HFF-Myc (cell line): Measurements from ENCODE around the gene FOXP1.
A peak's percentile ranks its signal among the peaks of the same experiment; 100 is the strongest.

Experiments used
- DNase-seq: peaks from one replicate; pipeline ENCODE4 v3.0.0-alpha.2; 2011; ENCODE audit warnings: low read depth; ENCODE audit errors: extremely low read depth
- H3K4me3 ChIP-seq: replicated peaks from 2 replicates; pipeline ENCODE4 v1.5.1; 2011; ENCODE audit warnings: low read depth, mild to moderate bottlenecking, control low read depth, low read length
- TF ChIP-seq, protein P1 (sequence below): IDR thresholded peaks from 2 replicates; pipeline ENCODE4 v1.5.1; 2012; ENCODE audit warnings: mild to moderate bottlenecking, low read depth, low read length, control low read depth; ENCODE audit errors: missing control alignments

FOXP1 gene

DNA sequence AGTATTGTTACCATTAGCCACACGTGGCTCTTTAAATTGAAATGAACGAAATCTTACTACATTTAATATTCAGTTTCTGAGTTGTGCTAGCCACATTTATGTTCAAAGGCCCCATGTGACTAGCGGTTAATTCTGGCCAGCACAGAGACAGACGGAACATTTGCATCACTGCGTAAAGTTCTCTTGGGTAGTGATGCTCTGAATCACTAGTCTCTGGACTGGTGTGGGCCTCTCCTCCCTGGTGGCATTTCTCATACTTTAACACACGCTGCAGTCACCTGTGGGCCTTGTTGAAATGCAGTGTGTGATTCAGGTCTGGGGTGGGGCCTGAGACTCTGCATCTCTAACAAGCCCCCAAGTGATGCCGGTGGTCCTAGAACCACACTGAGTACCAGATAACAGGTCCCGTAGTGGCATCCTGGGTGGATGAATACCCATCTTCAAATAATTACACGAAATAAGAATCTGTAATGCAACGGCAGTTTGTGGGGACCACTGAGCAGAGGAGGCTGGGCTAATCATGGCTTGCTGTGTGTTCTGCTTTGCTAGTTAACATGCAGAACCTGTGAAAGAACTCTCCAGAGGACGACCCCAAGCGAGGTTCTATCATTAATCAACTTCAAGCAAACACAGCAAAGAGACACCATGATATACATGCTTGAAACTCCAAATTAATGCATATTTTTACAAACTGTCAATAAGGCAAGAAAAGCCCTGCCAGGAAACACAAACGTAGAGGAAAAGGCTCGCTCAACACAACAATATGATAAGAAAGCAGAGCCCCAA lies 623.8 kb downstream of the FOXP1 start:
- TF ChIP-seq, protein P1, sequence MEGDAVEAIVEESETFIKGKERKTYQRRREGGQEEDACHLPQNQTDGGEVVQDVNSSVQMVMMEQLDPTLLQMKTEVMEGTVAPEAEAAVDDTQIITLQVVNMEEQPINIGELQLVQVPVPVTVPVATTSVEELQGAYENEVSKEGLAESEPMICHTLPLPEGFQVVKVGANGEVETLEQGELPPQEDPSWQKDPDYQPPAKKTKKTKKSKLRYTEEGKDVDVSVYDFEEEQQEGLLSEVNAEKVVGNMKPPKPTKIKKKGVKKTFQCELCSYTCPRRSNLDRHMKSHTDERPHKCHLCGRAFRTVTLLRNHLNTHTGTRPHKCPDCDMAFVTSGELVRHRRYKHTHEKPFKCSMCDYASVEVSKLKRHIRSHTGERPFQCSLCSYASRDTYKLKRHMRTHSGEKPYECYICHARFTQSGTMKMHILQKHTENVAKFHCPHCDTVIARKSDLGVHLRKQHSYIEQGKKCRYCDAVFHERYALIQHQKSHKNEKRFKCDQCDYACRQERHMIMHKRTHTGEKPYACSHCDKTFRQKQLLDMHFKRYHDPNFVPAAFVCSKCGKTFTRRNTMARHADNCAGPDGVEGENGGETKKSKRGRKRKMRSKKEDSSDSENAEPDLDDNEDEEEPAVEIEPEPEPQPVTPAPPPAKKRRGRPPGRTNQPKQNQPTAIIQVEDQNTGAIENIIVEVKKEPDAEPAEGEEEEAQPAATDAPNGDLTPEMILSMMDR = no peak
- no peak overlapping the region for H3K4me3 ChIP-seq
- DNase-seq = no peak

DNA sequence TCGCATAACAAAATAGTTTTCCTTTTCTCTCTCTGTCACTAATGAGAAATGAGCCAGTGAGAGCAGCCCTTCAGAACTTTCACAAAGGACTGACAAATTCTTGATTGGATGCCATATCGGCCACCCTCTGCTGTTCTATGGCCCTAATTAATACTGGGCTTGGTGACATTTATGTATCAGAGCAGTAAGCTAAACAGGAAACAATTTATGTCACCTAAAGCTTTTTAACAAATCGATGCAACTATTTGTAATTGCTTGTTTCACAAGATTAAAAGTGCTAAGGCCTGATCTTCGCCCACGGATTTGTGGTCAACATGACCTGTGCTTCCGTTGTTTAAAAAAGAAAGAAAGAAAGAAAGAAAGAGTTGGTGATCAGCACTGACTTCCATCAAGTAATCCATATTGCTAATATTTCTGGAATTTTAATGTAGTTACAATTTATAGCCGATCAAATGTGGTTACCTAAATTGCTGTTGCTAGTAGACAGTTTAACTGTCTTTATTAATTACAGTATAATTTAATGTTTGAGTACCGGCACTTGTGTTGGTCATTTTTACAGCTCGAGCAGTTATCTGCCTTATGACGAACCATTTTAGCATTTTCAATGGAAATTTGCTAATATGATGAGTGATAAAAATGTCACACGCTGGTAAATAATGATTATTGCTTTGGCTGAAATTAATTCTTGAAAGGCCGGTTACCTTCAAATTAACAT lies 631.3 kb downstream of the FOXP1 start:
- TF ChIP-seq, protein P1 = no peak
- no peak overlapping the region for H3K4me3 ChIP-seq
- DNase-seq = no peak

DNA sequence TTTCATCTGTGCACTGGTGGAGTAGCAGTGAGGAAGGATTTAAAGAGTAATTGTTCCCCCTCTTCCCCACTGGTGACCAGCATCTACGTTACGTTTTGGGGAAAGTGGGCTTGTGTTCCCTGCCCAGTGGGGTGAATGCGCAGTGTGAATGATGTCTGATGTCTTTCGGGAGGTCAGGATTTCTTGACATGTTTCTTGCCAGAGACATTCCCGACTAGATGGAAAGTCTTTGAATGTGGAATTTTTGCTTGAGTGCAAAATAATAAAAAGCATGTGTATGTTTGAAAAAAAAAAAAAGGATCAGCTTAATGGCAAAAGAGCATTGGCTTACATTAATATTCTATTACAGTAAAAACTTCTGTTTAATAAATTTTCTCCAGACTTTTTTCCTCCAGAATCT lies 632.2 kb downstream of the FOXP1 start:
- peak; percentile 9 for DNase-seq
- H3K4me3 ChIP-seq = no peak overlapping the region
- TF ChIP-seq, protein P1 = no peak

DNA sequence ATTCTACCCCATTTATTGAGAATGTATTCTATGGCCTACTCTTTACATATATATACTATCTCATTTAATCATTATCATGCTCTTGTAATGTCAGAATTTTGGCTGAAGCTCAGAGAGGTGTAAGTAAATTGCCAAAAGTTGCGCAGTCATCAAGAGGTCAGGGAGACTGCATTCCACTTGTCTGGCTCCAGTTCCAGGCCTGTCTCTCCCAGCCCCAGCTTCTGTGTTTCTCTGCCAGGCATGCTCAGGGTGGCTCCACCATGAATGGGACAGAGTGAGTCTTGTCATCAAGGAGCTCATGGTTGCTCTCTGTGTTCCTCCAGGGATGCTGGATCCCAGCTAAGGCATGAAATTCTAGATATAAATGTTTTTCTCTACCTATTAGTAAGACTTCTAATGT lies 635.9 kb downstream of the FOXP1 start:
- DNase-seq = no peak
- TF ChIP-seq, protein P1 = no peak
- no peak overlapping the region for H3K4me3 ChIP-seq

DNA sequence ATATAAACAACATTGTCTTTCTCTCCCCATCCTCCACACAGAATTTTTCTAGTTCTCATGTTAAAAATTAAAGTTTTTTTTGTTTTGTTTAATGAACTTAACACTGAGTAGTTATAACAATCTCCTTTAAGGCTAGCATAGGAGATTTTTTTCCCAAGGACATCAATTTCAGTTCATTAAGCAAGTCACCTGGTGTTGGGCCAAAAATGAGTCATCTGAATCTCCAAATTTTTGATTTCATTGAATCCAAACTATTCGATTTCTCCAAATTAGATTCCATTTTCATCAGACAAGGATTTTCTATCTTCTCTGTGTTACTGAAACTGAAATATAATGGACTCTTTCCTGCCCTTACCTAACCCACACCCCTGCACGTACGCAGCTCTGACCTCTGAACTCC lies 639.6 kb downstream of the FOXP1 start:
- H3K4me3 ChIP-seq = no peak overlapping the region
- no peak for DNase-seq
- TF ChIP-seq, protein P1 = no peak

DNA sequence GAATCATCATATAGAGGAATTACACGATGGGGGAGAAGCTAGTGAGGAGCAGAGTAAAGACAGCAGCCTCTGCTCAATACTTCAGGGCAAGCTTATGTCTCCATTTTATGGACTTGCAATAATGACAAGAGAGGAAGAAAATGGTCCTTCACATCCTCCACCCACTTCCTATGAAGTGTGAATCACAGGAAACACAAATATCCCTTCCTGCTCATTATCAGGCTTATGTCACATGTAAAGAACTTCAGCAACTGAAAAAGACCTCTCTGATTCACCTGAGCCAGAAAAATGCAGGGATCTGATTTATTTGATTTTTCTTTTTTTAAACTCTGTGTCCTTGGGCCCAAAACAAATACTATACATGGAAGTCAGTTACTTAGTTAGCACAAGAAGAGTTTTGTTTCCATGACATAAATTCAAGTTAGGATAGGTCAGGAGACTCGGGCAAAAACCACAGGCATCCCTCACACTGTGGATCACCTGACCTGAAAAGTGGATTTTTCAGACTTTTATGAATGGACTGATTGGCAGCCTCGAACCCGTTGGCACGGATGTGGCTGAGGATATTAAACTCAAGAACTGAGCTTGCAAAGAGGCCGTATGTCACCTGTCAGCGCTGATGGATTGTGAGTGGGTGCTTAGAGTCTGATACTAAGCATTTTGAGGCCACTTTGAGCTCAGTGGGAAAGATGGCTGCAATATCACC lies 650.3 kb downstream of the FOXP1 start:
- TF ChIP-seq, protein P1 = no peak
- H3K4me3 ChIP-seq = no peak overlapping the region
- no peak for DNase-seq
